Measurements from ENCODE around the gene CGB7. TPM values are rescaled to one million over a fixed set of nuclear protein-coding genes. Genes with fewer than 3 reads are reported as not detected.
A peak's percentile ranks its signal among the peaks of the same experiment; 100 is the strongest.

The CGB7 gene
- total and polyA plus RNA-seq, 9 of the 15 experiments (the other 6 are each of a cell fraction or from before 2014, with no cell fraction given): not detected

- no peak for TF ChIP-seq ZNF165 (CRISPR knock-in tag; IDR thresholded peaks at IDR 0.05; ENCODE audit: borderline replicate concordance)
- TF ChIP-seq BHLHE40 (IDR thresholded peaks at IDR 0.05; ENCODE audit: low read length): no peak
- TF ChIP-seq ZKSCAN8 (CRISPR knock-in tag; IDR thresholded peaks at IDR 0.05): no peak
- no peak for TF ChIP-seq TRIM25 (IDR thresholded peaks at IDR 0.05; ENCODE audit: borderline replicate concordance)
- peak; percentile 83 for TF ChIP-seq REST (IDR thresholded peaks at IDR 0.05; ENCODE audit: borderline replicate concordance)
- no peak for TF ChIP-seq REST (CRISPR knock-in tag; IDR thresholded peaks at IDR 0.05; ENCODE audit: low read depth)
- TF ChIP-seq MYNN (IDR thresholded peaks at IDR 0.05): peak; percentile 24; the same call in 1 of the 2 replicates
- TF ChIP-seq MYNN (CRISPR knock-in tag; IDR thresholded peaks at IDR 0.05): no peak
- no peak for TF ChIP-seq PHB (CRISPR knock-in tag; IDR thresholded peaks at IDR 0.05)
- 0 out of 2 replicates have a peak, but pooled peaks have one; percentile 41 for TF ChIP-seq CREM (IDR thresholded peaks at IDR 0.05; ENCODE audit: low read depth)
- no peak for TF ChIP-seq HOXB6 (CRISPR knock-in tag; IDR thresholded peaks at IDR 0.05; ENCODE audit: borderline replicate concordance)
- TF ChIP-seq ETV6 (IDR thresholded peaks at IDR 0.05; ENCODE audit: borderline replicate concordance in 1 of 2, low read depth in 2 of 2, low read length in 1 of 2): no peak
- TF ChIP-seq ETV6 (CRISPR knock-in tag; IDR thresholded peaks at IDR 0.05; ENCODE audit: borderline replicate concordance): no peak
- no peak for TF ChIP-seq BACH1 (tag; IDR thresholded peaks at IDR 0.05)
- TF ChIP-seq BRF1 (IDR thresholded peaks at IDR 0.05; ENCODE audit: borderline replicate concordance, extremely low read depth, insufficient read length): no peak
- no peak for TF ChIP-seq CHD4 (IDR thresholded peaks at IDR 0.05; ENCODE audit: insufficient read depth, insufficient replicate concordance, low read depth, low read length, poor library complexity, severe bottlenecking)
- no peak for TF ChIP-seq STAT5B (CRISPR knock-in tag; IDR thresholded peaks at IDR 0.05)
- TF ChIP-seq MCM2 (IDR thresholded peaks at IDR 0.05; ENCODE audit: low read depth): no peak
Observed at GRCh38 chr19:49097453-49098288, 40.1 kb upstream of the CGB7 start (continued).
